ENCODE data around the gene GATB. TPM values are rescaled to one million over a fixed set of nuclear protein-coding genes. Genes with fewer than 3 reads are reported as not detected.
"Not testable (repeated sequence)": the region's sequence is repeated elsewhere in the genome, so short reads cannot be mapped to it uniquely, and the experiment has no call there.

Gene GATB
- total and polyA plus RNA-seq, 2 donors (not counting 1 experiment from before 2014, with no cell fraction given) = 11.6 to 19.2 TPM

- no peak overlapping the region for H3K9ac ChIP-seq (ENCODE audit: low read length)
- H3K79me2 ChIP-seq (ENCODE audit: control insufficient read depth, insufficient read depth, low read length) = no peaks in the 10 kb centered on the region
- ChIA-PET CTCF (no interaction called here), POLR2A (no interaction called here)
- no peak overlapping the region for H3K4me2 ChIP-seq (replicated peaks; ENCODE audit: low read depth, low read length, poor library complexity, severe bottlenecking)
- H3K4me1 ChIP-seq (ENCODE audit: control insufficient read depth in 2 of 2, insufficient read depth in 2 of 2, low read length in 2 of 2) = no peaks in the 10 kb centered on the region
- H3K36me3 ChIP-seq (replicated peaks in 1 of 2; ENCODE audit: control extremely low read depth in 1 of 2, control insufficient read depth in 1 of 2, extremely low read depth in 1 of 2, insufficient read depth in 2 of 2, low read length in 1 of 2) = peaks cover 1 to 8% of the 10 kb centered on the region in 2 experiments
- H3K4me3 ChIP-seq (ENCODE audit: control extremely low read depth in 1 of 5, extremely low read depth in 1 of 5, insufficient read depth in 1 of 5, low read depth in 2 of 5, low read length in 4 of 5) = no peak overlapping the region
- Mint-ChIP-seq H3K27me3 (no peaks in the 10 kb centered on the region), H3K27ac (no peak overlapping the region), H3K4me3 (no peak overlapping the region), H3K9me3 (ENCODE audit: insufficient read depth) (peaks cover 9% of the 10 kb centered on the region), H3K4me1 (peaks cover 2% of the 10 kb centered on the region)
- no peaks in the 10 kb centered on the region for H4K20me1 ChIP-seq (ENCODE audit: control insufficient read depth, insufficient read depth, low read length, poor library complexity, severe bottlenecking)
- no peak overlapping the region for H2AFZ ChIP-seq (ENCODE audit: insufficient read depth, low read depth, low read length, poor library complexity, severe bottlenecking)
- no peak for TF ChIP-seq EZH2 (IDR thresholded peaks at IDR 0.05; ENCODE audit: borderline replicate concordance, insufficient read depth, low read depth, low read length, poor library complexity, severe bottlenecking)
- TF ChIP-seq, protein P1, sequence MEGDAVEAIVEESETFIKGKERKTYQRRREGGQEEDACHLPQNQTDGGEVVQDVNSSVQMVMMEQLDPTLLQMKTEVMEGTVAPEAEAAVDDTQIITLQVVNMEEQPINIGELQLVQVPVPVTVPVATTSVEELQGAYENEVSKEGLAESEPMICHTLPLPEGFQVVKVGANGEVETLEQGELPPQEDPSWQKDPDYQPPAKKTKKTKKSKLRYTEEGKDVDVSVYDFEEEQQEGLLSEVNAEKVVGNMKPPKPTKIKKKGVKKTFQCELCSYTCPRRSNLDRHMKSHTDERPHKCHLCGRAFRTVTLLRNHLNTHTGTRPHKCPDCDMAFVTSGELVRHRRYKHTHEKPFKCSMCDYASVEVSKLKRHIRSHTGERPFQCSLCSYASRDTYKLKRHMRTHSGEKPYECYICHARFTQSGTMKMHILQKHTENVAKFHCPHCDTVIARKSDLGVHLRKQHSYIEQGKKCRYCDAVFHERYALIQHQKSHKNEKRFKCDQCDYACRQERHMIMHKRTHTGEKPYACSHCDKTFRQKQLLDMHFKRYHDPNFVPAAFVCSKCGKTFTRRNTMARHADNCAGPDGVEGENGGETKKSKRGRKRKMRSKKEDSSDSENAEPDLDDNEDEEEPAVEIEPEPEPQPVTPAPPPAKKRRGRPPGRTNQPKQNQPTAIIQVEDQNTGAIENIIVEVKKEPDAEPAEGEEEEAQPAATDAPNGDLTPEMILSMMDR (IDR thresholded peaks at IDR 0.05) = no peak
- ATAC-seq (ENCODE audit: low read depth) (no peak), DNase-seq (no peak)
- no peak overlapping the region for H3K27ac ChIP-seq (ENCODE audit: low read length in 2 of 2)
- no peaks in the 10 kb centered on the region for H3K27me3 ChIP-seq (replicated peaks in 1 of 4; ENCODE audit: control extremely low read depth in 1 of 4, control insufficient read depth in 3 of 4, insufficient read depth in 4 of 4, low read length in 3 of 4)
- H3K9me3 ChIP-seq (ENCODE audit: control extremely low read depth in 1 of 3, control insufficient read depth in 2 of 3, insufficient read depth in 1 of 3, low read length in 2 of 3) = peaks cover 3 to 16% (median 14%) of the 10 kb centered on the region in 3 donors
- WGBS (ENCODE audit: insufficient coverage) = 86% methylated on average over 1 of the region's 1 CpG
- intact Hi-C loops (cut with micrococcal nuclease) = no loop called here
Measured at GRCh38 chr4:151736361-151736760, 24.4 kb downstream of the GATB start.

DNA sequence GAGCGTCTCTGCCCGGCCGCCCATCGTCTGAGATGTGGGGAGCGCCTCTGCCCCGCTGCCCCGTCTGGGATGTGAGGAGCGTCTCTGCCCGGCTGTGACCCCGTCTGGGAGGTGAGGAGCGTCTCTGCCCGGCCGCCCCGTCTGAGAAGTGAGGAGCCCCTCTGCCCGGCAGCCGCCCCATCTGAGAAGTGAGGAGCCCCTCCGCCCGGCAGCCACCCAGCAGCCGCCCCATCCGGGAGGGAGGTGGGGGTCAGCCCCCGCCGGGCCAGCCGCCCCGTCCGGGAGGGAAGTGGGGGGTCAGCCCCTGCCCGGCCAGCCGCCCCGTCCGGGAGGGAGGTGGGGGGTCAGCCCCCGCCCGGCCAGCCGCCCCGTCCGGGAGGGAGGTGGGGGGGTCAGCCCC is 29.1 kb downstream of the GATB start:
- H3K9me3 Mint-ChIP-seq (ENCODE audit: insufficient read depth) = not testable (repeated sequence)

More for the DNA sequence above, 29.1 kb downstream of the GATB start:
- DNase-seq; H3K27me3 Mint-ChIP-seq; H3K4me1 Mint-ChIP-seq; H3K4me3 ChIP-seq (ENCODE audit: control extremely low read depth in 1 of 5, extremely low read depth in 1 of 5, insufficient read depth in 1 of 5, low read depth in 2 of 5, low read length in 4 of 5); H3K36me3 ChIP-seq (replicated peaks in 1 of 2; ENCODE audit: control extremely low read depth in 1 of 2, control insufficient read depth in 1 of 2, extremely low read depth in 1 of 2, insufficient read depth in 2 of 2, low read length in 1 of 2); intact Hi-C loops (cut with micrococcal nuclease); H3K27me3 ChIP-seq (replicated peaks in 1 of 4; ENCODE audit: control extremely low read depth in 1 of 4, control insufficient read depth in 3 of 4, insufficient read depth in 4 of 4, low read length in 3 of 4); H3K9me3 ChIP-seq (ENCODE audit: control extremely low read depth in 1 of 3, control insufficient read depth in 2 of 3, insufficient read depth in 1 of 3, low read length in 2 of 3); H3K27ac Mint-ChIP-seq; H3K79me2 ChIP-seq (ENCODE audit: control insufficient read depth, insufficient read depth, low read length); POLR2A ChIA-PET; ATAC-seq (ENCODE audit: low read depth); H3K9ac ChIP-seq (ENCODE audit: low read length); H3K4me1 ChIP-seq (ENCODE audit: control insufficient read depth in 2 of 2, insufficient read depth in 2 of 2, low read length in 2 of 2); H4K20me1 ChIP-seq (ENCODE audit: control insufficient read depth, insufficient read depth, low read length, poor library complexity, severe bottlenecking); H3K4me2 ChIP-seq (replicated peaks; ENCODE audit: low read depth, low read length, poor library complexity, severe bottlenecking); H3K27ac ChIP-seq (ENCODE audit: low read length in 2 of 2); H3K4me3 Mint-ChIP-seq; CTCF ChIA-PET; H2AFZ ChIP-seq (ENCODE audit: insufficient read depth, low read depth, low read length, poor library complexity, severe bottlenecking): not testable (repeated sequence)
- 100% methylated on average over 12 of the region's 34 CpGs for WGBS (ENCODE audit: insufficient coverage)
